Thoracic aorta (tissue), 2 donors: ENCODE results near the gene ARHGAP22. TPM values are rescaled to one million over a fixed set of nuclear protein-coding genes. Genes with fewer than 3 reads are reported as not detected.

Source experiments
- ATAC-seq: fragments of 150-250 bp; one replicate; pipeline ENCODE4 v1.8.0; 2017; ENCODE audit warnings: low read depth; ENCODE audit not compliant: insufficient number of reproducible peaks, low FRiP score
- DNase-seq: peaks from one replicate; pipeline ENCODE4 v3.0.0-alpha.2; 2020; ENCODE audit warnings: low spot score
- H3K27ac ChIP-seq, 2 donors: fragments of 200-600 bp; sonication (generic); 1 replicate in 1 of 2; 2 replicates in 1 of 2; pipeline ENCODE4 v1.5.1; 2016; ENCODE audit warnings: mild to moderate bottlenecking in 2 of 2, moderate library complexity in 2 of 2
- H3K27me3 ChIP-seq: fragments of 200-600 bp; sonication (generic); replicated peaks from 2 replicates; pipeline ENCODE4 v1.6.0; 2016; ENCODE audit warnings: mild to moderate bottlenecking; ENCODE audit not compliant: insufficient read depth
- H3K36me3 ChIP-seq: fragments of 200-600 bp; sonication (generic); one replicate; pipeline ENCODE4 v1.5.1; 2016
- H3K4me1 ChIP-seq, 2 donors: fragments of 200-600 bp; sonication (generic); 1 replicate in 1 of 2; 2 replicates in 1 of 2; pipeline versions ENCODE4 v1.5.1 to v1.6.0; 2016; ENCODE audit warnings: low read depth in 2 of 2, mild to moderate bottlenecking in 1 of 2; ENCODE audit not compliant: control insufficient read depth in 1 of 2
- H3K4me3 ChIP-seq: fragments of 200-600 bp; sonication (generic); 2 replicates; pipeline ENCODE4 v1.5.1; 2016; ENCODE audit warnings: mild to moderate bottlenecking
- H3K9me3 ChIP-seq: fragments of 200-600 bp; sonication (generic); 2 replicates; pipeline ENCODE4 v1.5.1; 2016
- total RNA-seq, 2 donors: library from RNA; depleted of rRNA; stranded (reverse); fragments of >200 nt; gene quantifications; one replicate each; pipeline versions ENCODE4 v1.1.0 to v1.2.3, GENCODE V29; 2016
- TF ChIP-seq, protein P1 (sequence below): fragments of 200-600 bp; sonication (generic); IDR thresholded peaks from one replicate; pipeline ENCODE4 v1.5.1; 2019; ENCODE audit warnings: antibody characterized with exemption

Gene ARHGAP22
- total RNA-seq, 2 donors from 2014 or later, result 15.4 to 24.8 TPM

DNA sequence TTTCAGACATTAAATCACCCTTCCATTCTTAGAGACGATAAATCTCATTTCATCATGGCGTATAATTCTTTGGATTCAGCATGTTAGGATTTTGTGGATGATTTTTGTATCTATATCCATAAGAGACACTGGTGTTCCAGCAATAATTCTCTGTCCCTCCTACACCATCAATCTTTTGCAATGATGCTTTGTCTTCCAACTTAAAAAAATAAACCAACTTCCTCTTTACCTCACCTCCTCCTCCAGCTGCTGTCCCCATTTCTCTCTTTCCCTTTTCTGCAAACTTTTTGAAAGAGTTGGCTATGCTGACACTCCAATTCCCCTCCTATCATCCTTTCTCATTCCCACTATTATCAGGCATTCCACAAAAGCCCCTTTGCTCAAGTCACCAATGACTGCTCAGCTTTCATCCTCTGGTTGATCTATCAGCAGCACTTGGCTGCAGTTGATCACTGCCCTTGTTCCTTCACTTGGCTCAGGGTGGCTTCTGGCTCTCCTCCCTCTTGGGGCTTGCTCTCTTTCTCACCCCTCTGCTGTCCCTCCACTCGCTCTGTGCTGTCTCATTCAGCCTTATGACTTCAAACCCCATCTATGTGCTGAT, 130.0 kb downstream of the ARHGAP22 start:
- H3K4me1 ChIP-seq, result peaks cover 0 to 7% of the 10 kb centered on the region in 2 donors
- H3K27ac ChIP-seq, result no peak overlapping the region
- DNase-seq, result no peak

DNA sequence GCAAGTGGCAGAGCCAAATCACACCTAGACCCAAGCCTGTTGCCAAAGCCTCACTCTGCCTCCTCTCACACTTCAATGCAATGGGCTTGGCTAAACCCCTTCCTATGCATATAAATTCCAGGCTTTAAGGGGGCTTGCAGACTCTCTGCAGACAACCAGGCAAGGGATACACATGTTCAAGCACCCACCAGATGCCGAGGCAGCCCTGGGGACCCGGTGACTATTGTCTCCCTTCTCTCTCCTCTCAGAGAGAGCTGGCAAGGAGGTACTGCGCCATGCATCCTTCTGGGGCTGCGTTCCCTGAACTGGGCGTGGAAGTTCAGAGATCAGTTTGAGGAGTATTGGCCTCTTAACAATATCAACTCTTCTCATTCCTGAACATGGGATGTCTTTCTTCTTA, 131.2 kb downstream of the ARHGAP22 start:
- TF ChIP-seq, protein P1, sequence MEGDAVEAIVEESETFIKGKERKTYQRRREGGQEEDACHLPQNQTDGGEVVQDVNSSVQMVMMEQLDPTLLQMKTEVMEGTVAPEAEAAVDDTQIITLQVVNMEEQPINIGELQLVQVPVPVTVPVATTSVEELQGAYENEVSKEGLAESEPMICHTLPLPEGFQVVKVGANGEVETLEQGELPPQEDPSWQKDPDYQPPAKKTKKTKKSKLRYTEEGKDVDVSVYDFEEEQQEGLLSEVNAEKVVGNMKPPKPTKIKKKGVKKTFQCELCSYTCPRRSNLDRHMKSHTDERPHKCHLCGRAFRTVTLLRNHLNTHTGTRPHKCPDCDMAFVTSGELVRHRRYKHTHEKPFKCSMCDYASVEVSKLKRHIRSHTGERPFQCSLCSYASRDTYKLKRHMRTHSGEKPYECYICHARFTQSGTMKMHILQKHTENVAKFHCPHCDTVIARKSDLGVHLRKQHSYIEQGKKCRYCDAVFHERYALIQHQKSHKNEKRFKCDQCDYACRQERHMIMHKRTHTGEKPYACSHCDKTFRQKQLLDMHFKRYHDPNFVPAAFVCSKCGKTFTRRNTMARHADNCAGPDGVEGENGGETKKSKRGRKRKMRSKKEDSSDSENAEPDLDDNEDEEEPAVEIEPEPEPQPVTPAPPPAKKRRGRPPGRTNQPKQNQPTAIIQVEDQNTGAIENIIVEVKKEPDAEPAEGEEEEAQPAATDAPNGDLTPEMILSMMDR, result no peak
- no peaks in the 10 kb centered on the region for H3K36me3 ChIP-seq
- H3K27me3 ChIP-seq, result no peaks in the 10 kb centered on the region
- H3K9me3 ChIP-seq, result no peaks in the 10 kb centered on the region
- H3K27ac ChIP-seq, result no peak overlapping the region
- peaks cover 0 to 7% of the 10 kb centered on the region in 2 donors for H3K4me1 ChIP-seq
- no peak overlapping the region for H3K4me3 ChIP-seq
- ATAC-seq (no peak), DNase-seq (no peak)

More for the DNA sequence above, 130.0 kb downstream of the ARHGAP22 start:
- H3K36me3 ChIP-seq, result no peaks in the 10 kb centered on the region
- no peaks in the 10 kb centered on the region for H3K27me3 ChIP-seq
- no peak overlapping the region for H3K4me3 ChIP-seq
- no peak for ATAC-seq
- TF ChIP-seq, protein P1, result no peak
- H3K9me3 ChIP-seq, result no peaks in the 10 kb centered on the region

GRCh38 chr10:48472501-48473069, 132.3 kb downstream of the ARHGAP22 start:
- Histone ChIP-seq H3K4me3 (no peak overlapping the region), H3K36me3 (no peaks in the 10 kb centered on the region), H3K9me3 (no peaks in the 10 kb centered on the region), H3K27me3 (no peaks in the 10 kb centered on the region), H3K27ac (no peak overlapping the region), H3K4me1 (peaks cover 0 to 7% of the 10 kb centered on the region in 2 donors)
- DNase-seq, result no peak
- TF ChIP-seq, protein P1, result no peak
- no peak for ATAC-seq

DNA sequence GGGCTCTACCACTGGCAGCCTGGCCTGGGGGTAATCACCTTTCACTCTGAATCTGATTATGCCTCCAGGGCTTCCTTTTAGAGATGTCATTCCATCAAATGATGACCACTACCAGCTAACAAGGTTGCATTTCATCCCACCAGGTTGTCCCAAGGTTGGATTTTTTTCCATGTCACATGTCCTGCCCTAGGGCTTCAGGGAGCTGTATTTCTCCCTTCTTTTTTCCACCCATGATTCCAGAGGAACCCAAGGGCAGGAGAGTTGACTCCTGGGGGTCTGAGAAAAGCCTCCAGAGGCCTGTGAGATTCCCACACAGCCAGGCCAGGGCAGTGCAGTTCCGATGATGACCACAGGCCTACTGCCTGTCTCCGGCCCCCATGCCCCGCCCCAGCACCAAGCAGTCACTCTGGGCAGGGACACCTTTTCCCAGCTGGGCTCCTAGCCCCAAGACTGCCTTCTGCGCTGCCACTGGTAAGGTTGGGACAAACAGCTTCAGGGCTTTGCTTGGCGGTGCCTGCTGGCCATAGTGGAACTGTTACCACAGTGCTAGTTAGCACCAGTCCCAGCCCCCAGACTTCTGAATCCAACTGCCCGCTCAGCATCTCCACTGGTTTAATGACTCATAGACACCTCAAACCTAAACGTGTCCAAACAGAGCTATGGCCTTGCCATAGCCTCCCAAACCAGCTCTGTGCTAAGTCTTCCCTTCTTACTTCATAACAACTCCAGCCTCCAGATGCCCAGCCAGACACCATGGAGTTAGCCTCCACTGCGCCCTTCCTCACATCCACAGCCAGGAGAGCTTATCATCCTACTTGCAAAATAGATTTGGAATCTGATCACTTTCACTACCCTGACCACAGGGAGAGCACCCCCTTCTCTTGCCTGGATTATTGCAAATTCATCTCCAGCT, 133.7 kb downstream of the ARHGAP22 start:
- TF ChIP-seq, protein P1, result no peak

More for the DNA sequence above, 133.7 kb downstream of the ARHGAP22 start:
- no peak overlapping the region for H3K27ac ChIP-seq
- H3K36me3 ChIP-seq, result no peaks in the 10 kb centered on the region
- H3K4me1 ChIP-seq, result peaks cover 3 to 4% of the 10 kb centered on the region in 2 donors
- no peaks in the 10 kb centered on the region for H3K27me3 ChIP-seq
- ATAC-seq (no peak), DNase-seq (no peak)
- no peaks in the 10 kb centered on the region for H3K9me3 ChIP-seq
- no peak overlapping the region for H3K4me3 ChIP-seq
